GM10847 (cell line): ENCODE data around the gene IDUA.

ENCODE experiments used
- POLR2A ChIP-seq: IDR thresholded peaks from 2 replicates; pipeline ENCODE4 v1.6.1; 2011; ENCODE audit not compliant: insufficient read length; ENCODE audit errors: extremely low read depth

The IDUA gene

GRCh38 chr4:971666-972500 lies 15.0 kb upstream of the IDUA start:
- no peak for TF ChIP-seq POLR2A

- no peak for TF ChIP-seq POLR2A
These were observed 14.0 kb upstream of the IDUA start for GRCh38 chr4:972651-973424.

DNA sequence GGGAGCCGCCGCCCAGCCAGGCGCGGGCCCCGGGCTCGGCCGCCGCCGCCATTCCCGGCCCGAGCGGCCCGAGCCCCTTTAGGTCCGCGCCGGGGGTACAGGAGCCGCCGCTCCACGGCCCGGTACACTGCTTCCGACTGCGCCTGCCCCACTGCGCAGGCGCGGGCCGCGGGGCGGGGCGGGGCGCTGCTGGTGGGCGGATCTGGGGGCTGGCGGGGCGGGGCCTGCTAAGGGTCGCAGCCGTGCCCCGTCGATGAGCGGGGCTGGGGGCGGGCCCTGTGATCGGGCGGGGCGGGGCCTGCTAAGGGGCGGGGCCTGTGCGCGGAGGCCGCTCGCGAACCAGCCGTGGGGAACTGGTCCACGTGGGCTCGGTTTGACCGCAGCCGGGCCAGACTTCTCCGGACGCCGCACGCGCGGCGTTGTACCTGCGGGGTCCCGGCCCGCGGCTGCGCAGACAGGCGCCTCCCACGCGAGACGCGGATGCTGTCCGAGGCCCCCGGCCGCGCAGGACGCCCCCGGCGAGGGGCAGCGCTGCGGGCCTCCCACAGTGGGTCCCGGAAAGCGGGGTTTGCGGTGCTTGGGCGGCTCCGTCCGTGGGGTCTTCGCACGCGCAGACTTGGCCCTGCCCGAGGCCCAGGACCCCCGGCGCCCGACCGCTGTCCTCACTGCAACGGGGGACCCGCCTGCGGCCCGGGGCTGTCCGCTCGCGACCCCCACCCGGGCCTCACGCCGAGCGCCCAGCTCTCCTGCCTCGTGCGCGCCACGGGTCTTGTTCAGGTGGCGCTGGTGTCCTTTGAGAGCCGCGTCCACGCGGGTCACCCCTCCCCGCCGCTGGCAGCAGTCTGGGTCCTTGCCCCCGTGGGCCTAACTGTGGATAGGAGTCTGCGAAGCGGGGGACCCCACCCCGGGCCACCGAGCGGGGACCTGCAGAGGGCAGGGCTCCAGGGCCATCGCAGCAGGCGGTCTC lies 13.1 kb upstream of the IDUA start, which contains the start of gene DGKQ:
TSS of gene DGKQ (minus strand) at position 139 of the 967 bp plus-strand sequence. CDS start at position 52, 87 bp downstream.
- peak; percentile 39 for TF ChIP-seq POLR2A

- no peak for TF ChIP-seq POLR2A
These were observed 12.2 kb upstream of the IDUA start for GRCh38 chr4:974668-975067.

- TF ChIP-seq POLR2A = no peak
These were observed 7.7 kb upstream of the IDUA start for GRCh38 chr4:978957-979701.

DNA sequence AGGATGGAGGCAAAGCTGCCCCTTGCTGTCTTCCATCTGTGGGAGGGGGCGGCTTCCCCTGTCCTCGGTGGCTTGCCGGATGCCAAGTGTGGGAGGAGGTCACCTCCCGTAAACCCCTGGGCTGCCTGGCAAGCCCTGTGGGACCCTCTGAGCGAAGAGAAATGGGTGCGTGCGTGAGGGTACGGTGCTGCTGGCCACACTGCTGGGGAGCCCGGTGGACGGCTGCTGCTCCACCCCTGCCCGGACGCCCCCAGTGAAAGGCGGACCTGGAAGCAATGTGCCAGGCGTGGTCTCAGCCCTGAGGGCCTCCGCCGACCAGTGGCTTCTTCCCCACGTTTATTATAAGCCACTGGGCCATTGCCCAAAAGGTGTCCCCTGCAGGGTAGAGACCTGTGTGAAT lies 4.6 kb upstream of the IDUA start:
- TF ChIP-seq POLR2A = no peak

GRCh38 chr4:982814-983213 lies 4.0 kb upstream of the IDUA start:
- no peak for TF ChIP-seq POLR2A

DNA sequence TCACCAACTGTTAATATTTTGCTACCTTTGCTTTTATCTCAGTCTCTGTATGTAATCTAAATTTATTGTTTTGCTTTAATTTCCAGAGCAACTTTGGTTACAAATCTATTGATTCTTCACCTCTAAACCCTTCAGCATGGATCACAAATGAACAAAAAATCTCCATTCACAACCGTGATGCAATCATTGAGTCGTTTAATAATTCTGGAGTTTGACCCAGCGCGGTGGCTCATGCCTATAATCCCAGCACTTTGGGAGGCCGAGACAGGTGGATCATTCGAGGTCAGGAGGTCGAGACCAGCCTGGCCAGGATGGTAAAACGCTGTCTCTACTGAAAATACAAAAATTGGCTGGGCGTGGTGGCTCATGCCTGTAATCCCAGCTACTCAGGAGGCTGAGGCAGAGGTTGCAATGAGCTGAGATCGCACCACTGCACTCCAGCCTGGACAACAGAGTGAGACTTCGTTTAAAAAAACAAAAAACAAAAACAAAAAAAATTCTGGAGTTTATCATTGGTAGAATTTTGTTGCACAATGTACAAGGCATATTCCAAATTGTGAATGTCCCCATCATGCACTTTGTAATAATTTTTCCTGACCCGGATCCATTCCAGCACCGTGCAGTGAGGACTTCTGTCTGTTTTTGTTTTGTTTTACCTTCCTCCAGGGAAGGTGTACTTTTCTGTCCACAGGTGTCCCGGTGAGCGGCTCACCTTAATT lies 2.3 kb upstream of the IDUA start:
- TF ChIP-seq POLR2A = no peak

GRCh38 chr4:985123-985830 lies 1.6 kb upstream of the IDUA start:
- TF ChIP-seq POLR2A = no peak

DNA sequence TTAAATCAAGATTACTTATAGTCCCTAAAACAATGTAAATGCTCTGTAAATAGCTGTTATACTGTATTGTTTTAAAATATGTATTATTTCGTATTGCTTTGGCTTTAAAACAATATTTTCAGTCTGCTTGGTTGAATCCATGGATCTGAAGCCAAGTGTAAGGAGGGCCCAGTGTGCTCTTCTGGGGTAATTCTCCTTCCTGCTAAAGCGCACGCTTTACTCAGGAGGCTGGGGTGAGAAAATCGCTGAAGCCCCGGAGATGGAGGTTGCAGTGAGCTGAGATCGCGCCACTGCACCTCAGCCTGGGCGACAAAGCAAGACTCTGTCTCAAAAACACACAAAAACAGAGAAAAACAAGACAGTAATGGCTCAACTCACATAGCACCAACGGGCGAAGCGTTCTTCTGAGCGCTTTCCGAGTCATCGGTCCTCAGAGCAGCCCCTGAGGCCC lies 391 bp upstream of the IDUA start:
- TF ChIP-seq POLR2A = no peak

- TF ChIP-seq POLR2A = no peak
These were observed 1.0 kb downstream of the IDUA start for GRCh38 chr4:987624-988513.
